OCI-LY1 (cell line): ENCODE data around the gene PRKG1.

Experiments used
- CTCF ChIP-seq: fragments of 200-600 bp; sonication (generic), shearing (Covaris generic); IDR thresholded peaks from 2 replicates; pipeline ENCODE4 v1.5.1; 2017; ENCODE audit warnings: mild to moderate bottlenecking, antibody characterized with exemption, low read length, moderate library complexity, mixed read lengths
- EZH2 ChIP-seq: fragments of 200-600 bp; sonication (generic), shearing (Covaris generic); IDR thresholded peaks from 2 replicates; pipeline ENCODE4 v1.8.0; 2017; ENCODE audit warnings: borderline replicate concordance, mixed run types, mild to moderate bottlenecking, antibody characterized with exemption, low read length, moderate library complexity, mixed read lengths

- no peak for TF ChIP-seq EZH2
- no peak for TF ChIP-seq CTCF
Measured at GRCh38 chr10:51057925-51058324, 16.4 kb upstream of the PRKG1 start.
